HepG2 (cell line): ENCODE data around the gene MAPK7. TPM values are rescaled to one million over a fixed set of nuclear protein-coding genes. Genes with fewer than 3 reads are reported as not detected.

Source experiments
- ATAC-seq: fragments of 200-7000 bp; cut with Tn5 transposase; 3 replicates; pipeline ENCODE4 v1.9.1; 2020; ENCODE audit warnings: mild to moderate bottlenecking, moderate library complexity
- BruUV-seq: library from RNA; stranded (reverse); fragments of 400-500 nt; replicated peaks from 2 replicates; lab custom pipeline; 2021; lab: Mats Ljungman, UMichigan
- CTCF ChIA-PET: fragments of 300-600 bp; formaldehyde crosslinking; extraction: SDS; loops from one replicate; lab custom pipeline; 2021; ENCODE audit warnings: low total read pairs, inconsistent platforms, low intra/inter-chr PET ratio; lab: Yijun Ruan, JAX
- POLR2A ChIA-PET: fragments of 350-600 bp; sonication (Branson Sonifier 250); formaldehyde crosslinking; loops from one replicate; lab custom pipeline; 2020; ENCODE audit warnings: antibody characterized with exemption, inconsistent platforms; lab: Yijun Ruan, JAX
- DNase-seq: peaks from one replicate; pipeline ENCODE4 v3.0.0-alpha.2; 2015; ENCODE audit warnings: low spot score
- FAIRE-seq: peaks from 3 replicates; lab custom pipeline; 2011; peaks lifted over from hg19 to GRCh38; lab: Jason Lieb, UNC
- H2AFZ ChIP-seq: one replicate; pipeline ENCODE4 v1.6.1; 2011; ENCODE audit warnings: low read length, inconsistent platforms
- H3K27ac ChIP-seq: fragments of 300-600 bp; 3 replicates; pipeline ENCODE4 v1.8.0; 2011; ENCODE audit warnings: mixed run types, mild to moderate bottlenecking, mixed read lengths, low read length, inconsistent platforms; ENCODE audit not compliant: insufficient read depth; ENCODE audit errors: extremely low read length
- H3K27me3 ChIP-seq, 2 experiments: fragments of 200-600 bp in 1 of 2; 2 replicates in 1 of 2; 3 replicates in 1 of 2; pipeline versions ENCODE4 v1.6.0 to v1.8.0; 2011; ENCODE audit warnings: low read length in 2 of 2, mild to moderate bottlenecking in 2 of 2, moderate library complexity in 2 of 2, inconsistent platforms in 1 of 2; ENCODE audit not compliant: insufficient read depth in 2 of 2, control insufficient read depth in 1 of 2
- H3K36me3 ChIP-seq, 2 experiments: fragments of 200-600 bp in 1 of 2; replicated peaks in 1 of 2; 2 replicates in 1 of 2; 3 replicates in 1 of 2; pipeline versions ENCODE4 v1.5.1 to v1.8.0; 2011; ENCODE audit warnings: low read length in 2 of 2, inconsistent platforms in 1 of 2; ENCODE audit not compliant: insufficient read depth in 2 of 2, control insufficient read depth in 1 of 2
- H3K4me1 ChIP-seq: 2 replicates; pipeline ENCODE4 v1.5.1; 2012; ENCODE audit warnings: low read length, inconsistent platforms; ENCODE audit not compliant: insufficient read depth
- H3K4me2 ChIP-seq: 2 replicates; pipeline ENCODE4 v1.6.0; 2011; ENCODE audit warnings: low read depth, low read length, inconsistent platforms
- H3K4me3 ChIP-seq, 3 experiments: fragments of 200-600 bp in 1 of 3; sonication (generic), shearing (Covaris generic) in 1 of 3; replicated peaks in 1 of 3; 2 replicates each; pipeline ENCODE4 v1.5.1; 2011 to 2016; ENCODE audit warnings: low read length in 3 of 3, inconsistent platforms in 2 of 3, low read depth in 2 of 3, mild to moderate bottlenecking in 2 of 3, control low read depth in 1 of 3, mixed read lengths in 1 of 3; ENCODE audit not compliant: insufficient read depth in 1 of 3
- H3K79me2 ChIP-seq: one replicate; pipeline ENCODE4 v1.6.1; 2011; ENCODE audit warnings: low read length, inconsistent platforms; ENCODE audit not compliant: insufficient read depth
- H3K9ac ChIP-seq: 2 replicates; pipeline ENCODE4 v1.6.0; 2011; ENCODE audit warnings: mild to moderate bottlenecking, low read depth, low read length, inconsistent platforms; ENCODE audit not compliant: insufficient read depth
- H3K9me3 ChIP-seq: 2 replicates; pipeline ENCODE4 v1.5.1; 2012; ENCODE audit warnings: mild to moderate bottlenecking, low read length
- H4K20me1 ChIP-seq: 2 replicates; pipeline ENCODE4 v1.6.0; 2011; ENCODE audit warnings: inconsistent platforms, mild to moderate bottlenecking, low read length, moderate library complexity; ENCODE audit not compliant: insufficient read depth
- CREBL2 ChIP-seq: sonication (generic); formaldehyde crosslinking; IDR thresholded peaks from 2 replicates; pipeline ENCODE4 v1.8.1; 2023; ENCODE audit warnings: missing genetic modification reagents, mild to moderate bottlenecking, borderline replicate concordance
- PRPF4 ChIP-seq: fragments of 200-400 bp; formaldehyde crosslinking; IDR thresholded peaks from 2 replicates; pipeline ENCODE4 v1.6.1; 2016; ENCODE audit warnings: low read length, low read depth; ENCODE audit not compliant: poor library complexity, severe bottlenecking
- ZNF414 ChIP-seq: sonication (generic); formaldehyde crosslinking; IDR thresholded peaks from 2 replicates; pipeline ENCODE4 v1.5.0; 2020; ENCODE audit warnings: missing genetic modification reagents
- ZNF577 ChIP-seq: sonication (generic); formaldehyde crosslinking; IDR thresholded peaks from 2 replicates; pipeline ENCODE4 v1.4.0; 2020; ENCODE audit warnings: mild to moderate bottlenecking, low read depth, missing genetic modification reagents, borderline replicate concordance
- ZSCAN20 ChIP-seq: sonication (generic); formaldehyde crosslinking; IDR thresholded peaks from 2 replicates; pipeline ENCODE4 v1.4.0; 2020; ENCODE audit warnings: missing genetic modification reagents, mild to moderate bottlenecking, borderline replicate concordance
- WGBS: methylation state at CpG from one replicate; pipeline ENCODE4 v1.1.6; 2017; ENCODE audit warnings: low lambda C conversion rate; 5-methylcytosine and 5-hydroxymethylcytosine counted together
- in situ Hi-C: cut with HindIII; loops from 2 replicates; pipeline ENCODE4 v1.10.0; 2017; ENCODE audit warnings: low pct_unique_long_range_greater_than_20kb; ENCODE audit not compliant: extremely low pct_ligation_motif_present
- intact Hi-C: fragments of 100-400 bp; cut with micrococcal nuclease; formaldehyde crosslinking; loops from one replicate; pipeline ENCODE4 v1.10.0; 2022; ENCODE audit not compliant: unreplicated experiment
- polyA plus RNA-seq, 8 experiments: library from polyadenylated mRNA; depleted of rRNA in 3 of 8; stranded (reverse) in 7 of 8; unstranded in 1 of 8; fragments of >200 nt; fragmentation: Illumina TruSeq in 4 of 8; extraction: Trizol in 4 of 8; gene quantifications; 2 replicates each; pipeline versions ENCODE4 v1.2.1 to v1.2.3, GENCODE V29; 2011 to 2016; ENCODE audit warnings: low read depth in 4 of 8, missing spikeins in 1 of 8, mixed read lengths in 1 of 8; ENCODE audit not compliant: insufficient read depth in 1 of 8
- total RNA-seq, 5 experiments: library from RNA; depleted of rRNA; stranded (reverse); fragments of >200 nt; fragmentation: Illumina TruSeq; extraction: Trizol; gene quantifications; 2 replicates each; pipeline ENCODE4 v1.2.3, GENCODE V29; 2016; ENCODE audit warnings: low read depth in 1 of 5
- TF ChIP-seq, protein P1 (sequence below): sonication (generic); formaldehyde crosslinking; IDR thresholded peaks from 2 replicates; pipeline ENCODE4 v1.8.0; 2022; ENCODE audit warnings: mild to moderate bottlenecking, missing genetic modification reagents

The MAPK7 gene
- total and polyA plus RNA-seq, 2 of the 13 experiments (the other 11 are each of a cell fraction or from before 2014, with no cell fraction given): 2.9 to 5.9 TPM

- no peak overlapping the region for H3K9ac ChIP-seq
- BruUV-seq: no TSS peak
- DNase-seq (no peak), ATAC-seq (no peak), FAIRE-seq (no peak)
- no peak overlapping the region for H2AFZ ChIP-seq
- 95% methylated on average over 7 of the region's 7 CpGs for WGBS
- in situ Hi-C loops (no loop called here), intact Hi-C loops (no loop called here)
- no peak overlapping the region for H3K27ac ChIP-seq
- POLR2A ChIA-PET: interaction anchor here (4.3 kb wide), 1 partner anchor 19 kb away, joined by 12 read pairs; no protein-coding TSS in a partner anchor
- no peak overlapping the region for H3K4me2 ChIP-seq
- no peaks in the 10 kb centered on the region for H3K9me3 ChIP-seq
- CTCF ChIA-PET: no interaction called here
- H3K4me1 ChIP-seq: peaks cover 11% of the 10 kb centered on the region
- TF ChIP-seq, protein P1, sequence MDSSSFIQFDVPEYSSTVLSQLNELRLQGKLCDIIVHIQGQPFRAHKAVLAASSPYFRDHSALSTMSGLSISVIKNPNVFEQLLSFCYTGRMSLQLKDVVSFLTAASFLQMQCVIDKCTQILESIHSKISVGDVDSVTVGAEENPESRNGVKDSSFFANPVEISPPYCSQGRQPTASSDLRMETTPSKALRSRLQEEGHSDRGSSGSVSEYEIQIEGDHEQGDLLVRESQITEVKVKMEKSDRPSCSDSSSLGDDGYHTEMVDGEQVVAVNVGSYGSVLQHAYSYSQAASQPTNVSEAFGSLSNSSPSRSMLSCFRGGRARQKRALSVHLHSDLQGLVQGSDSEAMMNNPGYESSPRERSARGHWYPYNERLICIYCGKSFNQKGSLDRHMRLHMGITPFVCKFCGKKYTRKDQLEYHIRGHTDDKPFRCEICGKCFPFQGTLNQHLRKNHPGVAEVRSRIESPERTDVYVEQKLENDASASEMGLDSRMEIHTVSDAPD (CRISPR knock-in tag): no peak
- TF ChIP-seq ZSCAN20 (CRISPR knock-in tag): no peak
- TF ChIP-seq ZNF414 (CRISPR knock-in tag): no peak
- no peaks in the 10 kb centered on the region for H4K20me1 ChIP-seq
- H3K4me3 ChIP-seq: no peak overlapping the region
- H3K27me3 ChIP-seq: no peaks in the 10 kb centered on the region
- peaks cover 8 to 16% of the 10 kb centered on the region in 2 experiments; a peak in 4 of 5 replicates for H3K36me3 ChIP-seq
- peaks cover 7% of the 10 kb centered on the region for H3K79me2 ChIP-seq
Measured at GRCh38 chr17:19357351-19357750, 20.9 kb upstream of the MAPK7 start.

- Histone ChIP-seq H3K79me2 (peaks cover 7% of the 10 kb centered on the region), H3K4me1 (peaks cover 11% of the 10 kb centered on the region), H3K9ac (no peak overlapping the region), H3K9me3 (no peaks in the 10 kb centered on the region), H2AFZ (no peak overlapping the region), H3K27me3 (no peaks in the 10 kb centered on the region), H3K4me2 (no peak overlapping the region), H3K27ac (no peak overlapping the region), H3K36me3 (peaks cover 8 to 16% of the 10 kb centered on the region in 2 experiments; a peak in 4 of 5 replicates), H3K4me3 (no peak overlapping the region), H4K20me1 (no peaks in the 10 kb centered on the region)
- 100% methylated on average over 3 of the region's 7 CpGs for WGBS
- in situ Hi-C loops: no loop called here
- BruUV-seq: no TSS peak
- CTCF ChIA-PET: no interaction called here
- POLR2A ChIA-PET: interaction anchor here (1.6 to 4.3 kb wide), 2 partner anchors 19 to 20 kb away, joined by 6 to 12 read pairs; partner anchors contain the start of gene MAPK7
- DNase-seq (no peak), ATAC-seq (no peak), FAIRE-seq (no peak)
- intact Hi-C loops: no loop called here
- TF ChIP-seq ZNF577 (CRISPR knock-in tag): no peak
- TF ChIP-seq PRPF4: no peak
- TF ChIP-seq CREBL2 (CRISPR knock-in tag): no peak
Measured at GRCh38 chr17:19357761-19358160, 20.5 kb upstream of the MAPK7 start.
